ENCODE results near the gene LANCL2. TPM values are rescaled to one million over a fixed set of nuclear protein-coding genes. Genes with fewer than 3 reads are reported as not detected.

Gene LANCL2
- total RNA-seq, 1 donor from 2014 or later, result 14.7 TPM

GRCh38 chr7:55473932-55474331, 108.8 kb downstream of the LANCL2 start:
- DNase-seq (ENCODE audit: low read depth) (no peak), FAIRE-seq (no peak)
- no peaks in the 10 kb centered on the region for H3K27me3 ChIP-seq (ENCODE audit: control insufficient read depth, insufficient read depth, low read length)
- TF ChIP-seq CTCF (IDR thresholded peaks at IDR 0.05; ENCODE audit: insufficient read depth, low read length, severe bottlenecking), result no peak
- no peak overlapping the region for H3K4me3 ChIP-seq (ENCODE audit: low read depth, low read length)
- peaks cover 3% of the 10 kb centered on the region for H3K36me3 ChIP-seq (ENCODE audit: control insufficient read depth, insufficient read depth, low read length)

- DNase-seq (ENCODE audit: low read depth) (no peak), FAIRE-seq (no peak)
- TF ChIP-seq CTCF (IDR thresholded peaks at IDR 0.05; ENCODE audit: insufficient read depth, low read length, severe bottlenecking), result no peak
- Histone ChIP-seq H3K27me3 (ENCODE audit: control insufficient read depth, insufficient read depth, low read length) (no peaks in the 10 kb centered on the region), H3K36me3 (ENCODE audit: control insufficient read depth, insufficient read depth, low read length) (peaks cover 3% of the 10 kb centered on the region), H3K4me3 (ENCODE audit: low read depth, low read length) (no peak overlapping the region)
Observed at GRCh38 chr7:55474944-55475854, 110.1 kb downstream of the LANCL2 start.

- Histone ChIP-seq H3K27me3 (ENCODE audit: control insufficient read depth, insufficient read depth, low read length) (no peaks in the 10 kb centered on the region), H3K4me3 (ENCODE audit: low read depth, low read length) (no peak overlapping the region), H3K36me3 (ENCODE audit: control insufficient read depth, insufficient read depth, low read length) (peaks cover 3% of the 10 kb centered on the region)
- DNase-seq (ENCODE audit: low read depth) (no peak), FAIRE-seq (no peak)
- no peak for TF ChIP-seq CTCF (IDR thresholded peaks at IDR 0.05; ENCODE audit: insufficient read depth, low read length, severe bottlenecking)
Observed at GRCh38 chr7:55475855-55476803, 111.0 kb downstream of the LANCL2 start.

- TF ChIP-seq CTCF (IDR thresholded peaks at IDR 0.05; ENCODE audit: insufficient read depth, low read length, severe bottlenecking), result no peak
- no peak overlapping the region for H3K4me3 ChIP-seq (ENCODE audit: low read depth, low read length)
- H3K27me3 ChIP-seq (ENCODE audit: control insufficient read depth, insufficient read depth, low read length), result no peaks in the 10 kb centered on the region
- DNase-seq (ENCODE audit: low read depth) (no peak), FAIRE-seq (no peak)
- peaks cover 3% of the 10 kb centered on the region for H3K36me3 ChIP-seq (ENCODE audit: control insufficient read depth, insufficient read depth, low read length)
Observed at GRCh38 chr7:55476852-55477780, 112.0 kb downstream of the LANCL2 start.

- H3K27me3 ChIP-seq (ENCODE audit: control insufficient read depth, insufficient read depth, low read length), result no peaks in the 10 kb centered on the region
- H3K36me3 ChIP-seq (ENCODE audit: control insufficient read depth, insufficient read depth, low read length), result peaks cover 3% of the 10 kb centered on the region
- no peak for FAIRE-seq
- H3K4me3 ChIP-seq (ENCODE audit: low read depth, low read length), result no peak overlapping the region
- DNase-seq (ENCODE audit: low read depth), result no peak
- TF ChIP-seq CTCF (IDR thresholded peaks at IDR 0.05; ENCODE audit: insufficient read depth, low read length, severe bottlenecking), result no peak
Observed at GRCh38 chr7:55477781-55478374, 112.7 kb downstream of the LANCL2 start.
